GM18873 (cell line): ENCODE measurements around the gene CCDC127.

Experiments used
- ATAC-seq: cut with Tn5 transposase; IDR thresholded peaks from one replicate; pipeline ENCODE4 v1.9.1; 2021; ENCODE audit warnings: mild to moderate bottlenecking, moderate library complexity, moderate number of reproducible peaks; ENCODE audit not compliant: unreplicated experiment, low FRiP score

CCDC127 gene

GRCh38 chr5:191036-191948 lies 26.7 kb downstream of the CCDC127 start, which contains the start of gene LRRC14B:
LRRC14B (plus strand) TSS chr5:191495; CDS start chr5:191539, 44 bp downstream.
- ATAC-seq = no peak

GRCh38 chr5:190366-191035 lies 27.5 kb downstream of the CCDC127 start:
- no peak for ATAC-seq

- no peak for ATAC-seq
Observed at GRCh38 chr5:189976-190365, 28.0 kb downstream of the CCDC127 start.

GRCh38 chr5:189486-189885 lies 28.5 kb downstream of the CCDC127 start:
- ATAC-seq = no peak

- ATAC-seq = peak; percentile 72
Observed at GRCh38 chr5:188488-189481, 29.2 kb downstream of the CCDC127 start.

- ATAC-seq = no peak
Observed at GRCh38 chr5:187617-188451, 30.1 kb downstream of the CCDC127 start.

GRCh38 chr5:187042-187431 lies 30.9 kb downstream of the CCDC127 start:
- ATAC-seq = no peak

GRCh38 chr5:186091-187041 lies 31.6 kb downstream of the CCDC127 start:
- no peak for ATAC-seq

- ATAC-seq = no peak
Observed at GRCh38 chr5:185095-186070, 32.6 kb downstream of the CCDC127 start.

- ATAC-seq = no peak
Observed at GRCh38 chr5:184471-184870, 33.5 kb downstream of the CCDC127 start.

GRCh38 chr5:182126-182525 lies 35.8 kb downstream of the CCDC127 start:
- ATAC-seq = no peak

- ATAC-seq = no peak
Observed at GRCh38 chr5:181566-181965, 36.4 kb downstream of the CCDC127 start.

- ATAC-seq = no peak
Observed at GRCh38 chr5:181160-181559, 36.8 kb downstream of the CCDC127 start.

GRCh38 chr5:180286-180918 lies 37.6 kb downstream of the CCDC127 start:
- ATAC-seq = no peak

- no peak for ATAC-seq
Observed at GRCh38 chr5:179401-179800, 38.6 kb downstream of the CCDC127 start.

- no peak for ATAC-seq
Observed at GRCh38 chr5:178110-178509, 39.8 kb downstream of the CCDC127 start.

- no peak for ATAC-seq
Observed at GRCh38 chr5:176296-176823, 41.6 kb downstream of the CCDC127 start.
